Measurements from ENCODE around the gene MAMLD1.

MAMLD1 gene

GRCh38 chrX:150409486-150409885, 46.4 kb downstream of the MAMLD1 start:
- no peak for DNase-seq

- no peak for DNase-seq
These were observed 46.8 kb downstream of the MAMLD1 start for GRCh38 chrX:150409964-150410363.

DNA sequence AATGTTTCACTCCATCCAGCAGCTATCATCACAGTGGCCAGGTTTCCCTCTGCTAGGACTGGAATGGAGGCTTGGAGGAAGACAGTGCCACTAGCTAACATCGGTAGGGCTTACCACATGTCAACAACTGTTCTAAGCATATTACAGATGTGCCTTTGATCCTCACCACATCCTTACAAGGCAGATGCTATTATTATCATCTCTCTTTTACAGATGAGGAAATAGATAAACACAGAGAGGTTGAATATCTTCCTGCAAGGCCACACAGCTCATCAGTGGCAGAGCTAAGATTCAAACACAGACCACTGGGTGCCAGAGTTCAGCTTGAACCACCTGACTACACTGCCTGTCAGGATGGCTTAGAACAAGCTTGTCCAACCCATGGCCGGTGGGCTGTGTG, 47.4 kb downstream of the MAMLD1 start:
- no peak for DNase-seq

DNA sequence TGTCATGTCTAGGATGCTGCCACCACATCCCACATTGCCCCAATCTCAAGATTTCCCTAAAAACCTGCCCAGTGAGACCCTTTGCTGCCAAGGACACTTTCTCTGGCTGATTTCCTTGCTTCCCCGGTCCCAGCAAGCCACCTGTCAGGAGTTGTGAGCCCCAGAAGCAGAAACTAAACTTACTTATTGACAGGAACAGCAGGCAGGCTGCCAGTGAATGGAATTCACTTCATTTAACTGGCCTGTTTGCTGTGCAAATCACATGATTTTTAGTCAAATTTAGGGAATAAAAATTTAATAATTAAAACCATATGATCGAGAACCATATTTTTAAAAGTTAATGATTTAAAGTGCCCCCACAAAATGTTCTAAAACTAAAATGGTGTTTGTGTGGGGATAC, 48.5 kb downstream of the MAMLD1 start:
- DNase-seq = no peak

DNA sequence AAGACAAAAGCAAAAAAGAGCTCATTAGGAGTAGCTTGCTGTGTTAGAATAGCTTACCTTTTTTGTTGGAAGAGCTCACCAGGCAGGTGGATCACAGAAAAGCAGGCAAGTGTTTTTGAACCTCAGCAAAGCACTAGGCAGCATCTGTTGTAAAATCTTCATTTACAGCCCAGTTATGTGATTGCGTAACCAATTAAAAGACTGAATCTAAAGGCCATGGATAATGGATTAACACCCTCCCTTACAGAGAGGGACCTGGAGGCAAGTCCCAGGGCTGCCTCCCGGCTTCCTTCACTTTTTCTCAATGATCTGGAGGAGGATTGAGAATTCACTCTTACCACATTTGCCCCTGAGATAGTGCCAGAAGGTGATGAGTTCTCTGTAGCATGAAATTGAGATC, 51.1 kb downstream of the MAMLD1 start:
- no peak for DNase-seq

DNA sequence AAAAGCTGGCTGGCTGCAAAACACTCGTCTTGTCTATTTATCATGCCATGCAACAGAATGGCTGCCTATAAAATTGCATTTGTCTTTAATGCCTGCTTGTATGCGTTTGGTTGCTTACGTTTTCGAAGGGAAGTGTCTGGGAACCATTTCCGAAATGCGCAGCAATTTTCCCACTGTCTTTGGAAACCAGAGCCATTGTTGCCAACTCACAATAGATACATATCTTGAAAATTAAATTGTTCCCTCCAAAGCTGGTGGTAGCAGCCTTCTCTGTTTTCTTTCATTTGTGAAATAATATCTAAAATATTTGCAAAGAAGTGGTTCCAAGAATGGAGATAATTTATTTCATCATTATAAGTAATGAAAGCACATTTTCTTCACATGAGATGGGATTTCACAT, 53.4 kb downstream of the MAMLD1 start:
- no peak for DNase-seq

GRCh38 chrX:150421816-150422215, 58.7 kb downstream of the MAMLD1 start:
- no peak for DNase-seq

GRCh38 chrX:150429594-150429993, 66.5 kb downstream of the MAMLD1 start:
- no peak for DNase-seq

GRCh38 chrX:150436195-150436594, 73.1 kb downstream of the MAMLD1 start:
- DNase-seq = no peak

GRCh38 chrX:150438165-150438564, 75.0 kb downstream of the MAMLD1 start:
- DNase-seq = no peak

DNA sequence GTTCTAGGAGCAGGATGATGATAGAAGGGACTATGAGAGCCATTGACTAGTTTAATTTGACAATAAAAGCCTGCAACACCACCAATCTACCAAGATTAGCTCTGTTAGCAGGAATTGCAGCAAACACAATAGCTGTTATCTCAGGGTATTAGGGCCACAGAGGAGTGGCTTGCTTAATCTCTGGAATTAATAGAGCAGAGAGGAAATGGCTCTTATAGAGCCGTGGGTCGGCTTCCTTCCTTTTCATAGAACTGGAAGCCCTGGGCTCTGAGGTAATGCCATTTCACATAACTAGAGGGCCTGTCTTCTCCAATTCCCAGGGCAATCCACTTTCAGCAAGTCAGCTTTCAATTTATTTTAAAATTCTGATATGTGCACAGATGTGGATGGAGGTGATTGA, 83.0 kb downstream of the MAMLD1 start:
- no peak for DNase-seq

GRCh38 chrX:150446995-150447394, 83.9 kb downstream of the MAMLD1 start:
- DNase-seq = no peak

DNA sequence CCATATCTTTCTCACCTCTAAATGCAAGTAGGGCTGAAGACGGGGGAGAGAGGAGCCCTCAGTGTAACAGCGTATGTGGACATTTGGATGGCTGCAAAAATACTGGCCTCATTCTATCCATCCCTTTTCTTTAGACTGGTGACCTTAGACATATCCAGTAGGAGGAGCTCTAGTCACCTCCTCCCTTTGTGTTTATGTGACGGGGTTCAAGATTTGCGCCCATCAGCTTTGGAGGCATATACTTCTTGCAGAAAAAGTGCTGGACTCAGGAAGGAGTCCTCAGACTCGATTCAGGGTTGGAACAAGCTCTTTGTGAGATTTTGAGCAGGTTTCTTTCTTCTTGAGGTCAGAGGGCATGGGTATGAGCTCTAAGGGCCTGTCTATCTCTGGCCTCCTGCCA, 86.2 kb downstream of the MAMLD1 start:
- no peak for DNase-seq

DNA sequence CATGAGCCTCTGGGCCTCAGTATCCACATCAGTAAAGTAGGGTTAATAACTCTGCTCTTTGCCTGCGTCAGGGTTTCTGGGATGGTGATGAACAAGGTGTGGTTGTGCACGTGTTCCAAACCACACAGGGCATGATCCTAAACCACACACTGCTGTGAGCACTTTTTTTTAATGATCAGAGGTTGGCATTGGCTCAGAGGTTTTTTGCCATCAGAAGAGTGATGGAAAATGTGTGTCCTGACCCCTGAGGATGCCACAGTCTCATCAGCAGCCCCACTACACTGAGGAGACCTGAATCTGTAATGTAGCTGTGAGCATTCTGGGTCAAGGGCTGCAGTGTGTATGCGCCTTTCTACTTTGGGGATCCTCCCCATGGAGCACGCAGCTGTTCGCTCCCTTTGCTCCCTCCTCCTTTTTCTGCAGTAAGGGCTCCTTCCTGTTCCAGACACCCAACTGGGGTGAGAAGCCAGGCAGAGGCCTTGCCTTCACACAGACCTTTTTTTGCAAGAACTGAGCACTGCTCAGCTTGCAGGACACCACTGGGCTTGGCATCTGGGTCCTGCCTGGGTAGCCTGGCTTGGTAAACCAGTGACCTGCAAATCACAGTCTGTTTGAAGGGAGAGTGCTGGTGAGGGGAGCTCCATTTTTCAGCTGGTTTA, 87.5 kb downstream of the MAMLD1 start:
- DNase-seq = no peak

DNA sequence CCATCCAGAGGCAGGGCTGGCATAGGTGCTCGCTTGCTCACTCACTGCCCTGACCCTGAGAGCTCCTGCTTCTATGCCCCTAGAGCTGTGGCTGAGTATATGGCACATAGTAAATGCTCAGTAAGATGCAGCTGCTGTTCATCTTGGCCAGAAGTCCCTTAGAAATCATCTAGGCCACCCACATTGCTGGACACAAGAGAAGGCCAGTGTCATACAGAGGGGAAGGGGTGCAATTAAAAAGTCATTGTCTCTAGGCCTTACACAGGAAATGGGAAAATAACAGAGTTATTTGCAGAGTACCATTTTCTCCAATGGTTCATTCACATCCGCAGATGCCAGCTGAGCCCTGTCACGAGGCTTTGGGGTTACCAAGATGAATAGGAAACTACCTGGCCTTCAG, 88.8 kb downstream of the MAMLD1 start:
- DNase-seq = no peak

- DNase-seq = no peak
These were observed 91.0 kb downstream of the MAMLD1 start for GRCh38 chrX:150454083-150454482.

DNA sequence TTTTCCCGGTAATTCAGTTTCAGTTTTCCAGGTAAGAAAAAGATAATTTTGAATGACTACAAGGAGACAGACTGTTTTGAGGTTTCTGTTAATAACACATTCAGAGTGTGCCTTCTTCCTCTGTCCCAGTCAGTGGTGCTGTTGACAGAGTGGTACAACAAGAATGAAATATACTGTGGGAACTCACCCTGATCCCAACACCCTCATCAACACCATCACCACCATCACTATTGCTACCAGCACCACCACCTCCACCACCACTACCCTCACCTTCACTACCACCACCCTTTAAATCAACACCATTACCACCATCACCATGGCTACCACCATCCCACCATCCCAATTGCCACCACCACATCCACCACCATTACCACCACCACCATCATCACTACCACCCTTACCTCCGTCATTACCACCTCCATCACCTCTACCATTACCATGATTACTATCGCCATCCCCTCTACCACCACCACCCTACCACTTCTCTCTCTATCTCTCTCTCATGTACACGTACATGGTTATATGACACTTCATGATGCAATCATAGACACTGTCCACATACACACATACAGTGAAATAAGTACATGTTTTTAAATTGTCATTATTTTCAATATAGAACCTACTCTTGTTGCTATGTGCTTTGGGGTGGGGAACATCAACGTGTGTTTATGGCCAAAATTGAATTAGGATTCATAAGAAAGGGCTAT, 91.5 kb downstream of the MAMLD1 start:
- DNase-seq = no peak

GRCh38 chrX:150455215-150455608, 92.1 kb downstream of the MAMLD1 start:
- no peak for DNase-seq

GRCh38 chrX:150456466-150456865, 93.3 kb downstream of the MAMLD1 start:
- DNase-seq = no peak

- no peak for DNase-seq
These were observed 93.8 kb downstream of the MAMLD1 start for GRCh38 chrX:150456941-150457340.

DNA sequence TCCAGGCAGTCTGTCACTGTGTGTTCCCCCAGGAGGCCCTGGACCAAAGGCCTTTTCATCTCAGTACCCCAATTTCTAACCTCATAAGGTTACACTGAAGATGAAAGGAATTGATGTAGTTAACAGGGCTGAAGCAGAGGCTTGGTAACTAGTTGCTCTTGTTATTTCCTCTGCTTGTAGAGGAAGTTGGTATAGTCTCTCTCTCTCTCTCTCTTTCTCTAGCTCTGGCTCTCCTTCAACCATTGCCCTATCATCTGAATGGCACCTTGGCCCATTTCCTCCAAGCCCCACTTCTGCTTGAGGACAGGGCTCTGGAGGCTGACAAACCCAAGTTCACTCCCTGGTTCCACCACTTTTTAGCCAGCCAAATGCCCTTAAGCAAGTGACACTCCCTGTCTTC, 96.1 kb downstream of the MAMLD1 start:
- no peak for DNase-seq

DNA sequence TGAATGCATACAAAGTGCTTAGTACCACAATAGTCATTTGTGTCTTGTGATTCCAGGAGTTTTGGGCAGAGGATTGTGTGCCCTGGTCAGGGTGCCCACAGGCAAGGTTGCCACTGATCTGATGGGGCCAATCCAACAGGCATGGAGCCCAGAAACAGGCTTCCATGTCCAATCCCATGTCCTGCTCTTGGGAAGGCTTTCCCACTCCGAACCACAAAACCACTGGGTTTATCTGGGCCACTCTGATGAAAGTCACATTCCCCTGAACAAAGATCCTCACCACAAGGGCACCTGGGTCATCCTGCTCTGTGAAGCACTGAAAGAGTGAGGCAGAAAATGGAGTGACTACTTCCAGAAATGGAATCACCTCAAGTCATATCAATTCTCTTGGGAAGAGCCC, 96.9 kb downstream of the MAMLD1 start:
- no peak for DNase-seq

- no peak for DNase-seq
These were observed 97.7 kb downstream of the MAMLD1 start for GRCh38 chrX:150460781-150461180.

- DNase-seq = no peak
These were observed 100.4 kb downstream of the MAMLD1 start for GRCh38 chrX:150463566-150463965.

DNA sequence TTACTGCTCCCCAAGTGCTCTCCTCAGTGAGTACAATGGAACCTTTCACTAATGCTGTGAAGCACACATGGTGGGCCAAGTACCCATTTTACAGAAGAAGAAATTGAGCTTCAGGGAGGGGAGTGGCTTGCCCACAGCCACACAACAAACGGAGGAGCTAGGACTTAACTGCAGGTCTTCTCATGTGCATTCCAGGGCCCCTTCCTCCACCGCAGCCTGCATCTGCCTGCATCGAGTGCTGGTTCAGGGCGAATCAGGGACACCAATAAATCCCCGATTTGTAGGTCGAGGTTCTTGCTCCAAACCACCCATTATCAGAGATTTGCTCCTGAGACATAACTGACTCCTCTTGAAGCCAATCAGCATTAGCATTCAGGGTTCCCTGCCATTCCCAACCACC, 100.9 kb downstream of the MAMLD1 start:
- DNase-seq = no peak

Measured in NCI-H510A treated with DMSO at 0.1 percent for 48 hours (cell line).